ENCODE data around the gene ARFRP1.

Gene ARFRP1

DNA sequence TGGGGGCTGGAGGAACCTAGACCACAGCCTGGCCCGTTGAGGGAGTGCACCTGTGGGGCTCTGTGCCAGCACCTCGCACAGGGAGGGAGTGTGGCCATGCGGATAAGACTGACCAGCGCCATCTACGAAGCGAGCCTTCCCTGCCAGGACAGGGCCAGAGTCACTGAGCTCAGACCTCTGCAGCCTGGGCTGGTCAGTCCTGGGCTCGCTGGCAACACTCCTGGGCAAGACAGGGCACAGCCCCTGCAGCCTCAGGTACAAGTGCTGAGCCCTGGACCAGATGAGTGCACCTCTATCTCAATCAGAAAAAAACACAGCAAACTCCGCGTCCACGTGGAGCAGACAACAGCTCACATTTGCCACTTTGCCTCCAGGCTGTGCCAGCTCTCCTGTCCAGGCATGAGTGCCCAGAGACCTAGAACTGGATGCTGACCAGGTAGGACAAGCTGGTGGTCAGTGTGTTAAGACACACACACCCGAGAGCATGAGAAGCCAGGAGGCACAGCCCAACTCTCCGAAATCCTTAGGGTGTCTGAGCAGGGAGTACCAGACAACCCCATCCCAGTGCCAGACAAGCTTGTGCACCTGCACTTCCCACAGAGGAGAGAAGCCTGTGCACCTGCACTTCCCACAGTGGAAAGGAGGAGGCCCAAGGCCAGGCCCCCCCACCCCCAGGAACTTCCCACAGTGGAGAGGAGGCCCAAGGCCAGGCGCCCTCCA is 4.9 kb downstream of the ARFRP1 start:
- no peak for DNase-seq (ENCODE audit: low read depth in 2 of 2, low spot score in 1 of 2)

DNA sequence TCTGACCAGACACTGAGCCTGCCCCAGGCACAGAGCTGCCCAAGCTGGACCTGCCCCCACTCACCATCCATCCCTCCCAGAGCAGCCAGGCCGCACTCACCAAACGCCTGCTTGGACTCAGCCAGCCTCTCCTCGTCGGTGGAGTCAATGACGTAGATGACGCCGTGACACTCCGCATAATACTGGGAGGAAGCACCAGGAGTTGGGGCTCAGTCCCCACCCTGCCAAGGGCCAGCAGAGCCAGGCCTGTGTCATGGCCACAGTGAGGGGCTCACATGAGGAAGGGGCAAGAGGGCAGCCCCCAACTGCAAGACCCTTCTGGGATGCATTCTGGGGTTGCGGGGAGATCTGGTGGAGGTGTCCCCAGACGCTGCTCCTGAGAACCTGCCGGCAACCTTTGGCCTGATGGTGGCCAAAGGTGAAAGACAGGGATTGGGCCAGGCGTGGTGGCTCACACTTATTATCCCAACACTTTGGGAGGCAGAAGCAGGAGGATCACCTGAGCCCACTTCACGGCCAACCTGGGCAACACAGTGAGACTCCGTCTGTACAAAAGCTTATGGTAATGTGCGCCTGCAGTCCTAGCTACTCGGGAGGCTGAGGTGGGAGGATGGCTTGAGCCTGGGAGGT is 5.6 kb downstream of the ARFRP1 start:
- no peak for DNase-seq (ENCODE audit: low read depth in 2 of 2, low spot score in 1 of 2)

DNA sequence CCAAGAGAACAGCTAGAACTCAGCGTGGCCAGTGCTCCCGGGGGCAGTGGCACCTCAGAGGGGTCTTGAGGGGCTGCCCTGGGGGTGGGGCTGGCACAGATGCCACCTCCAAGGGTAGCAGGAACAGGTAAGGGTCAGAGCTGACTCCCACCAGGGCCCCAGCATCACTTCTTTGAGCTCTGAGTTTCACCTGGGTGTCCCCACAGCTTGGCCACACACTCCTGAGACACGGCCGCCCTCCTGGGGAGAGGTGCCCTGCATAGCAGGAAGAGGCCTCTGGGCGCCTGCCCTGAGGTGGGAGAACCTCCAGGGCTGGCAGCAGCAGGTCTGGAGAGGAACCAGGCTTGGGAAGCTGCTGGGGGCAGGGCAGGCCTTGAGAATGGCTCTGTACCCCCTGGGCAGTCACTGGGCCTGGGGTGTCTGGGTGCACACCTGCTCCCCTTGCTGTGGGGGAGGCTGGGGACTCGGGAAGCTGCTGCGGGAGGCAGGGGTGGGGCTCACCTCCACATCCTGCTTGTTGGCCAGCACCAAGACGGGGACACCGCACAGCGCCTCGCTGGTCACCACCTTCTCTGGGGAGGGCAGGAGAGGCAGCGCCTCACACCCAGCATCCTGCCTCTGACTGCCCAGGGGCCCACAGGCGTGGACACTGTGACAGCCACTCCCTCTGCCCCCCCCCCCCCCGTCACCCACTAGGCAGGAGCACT is 6.3 kb downstream of the ARFRP1 start:
- no peak for DNase-seq (ENCODE audit: low read depth in 2 of 2, low spot score in 1 of 2)

DNA sequence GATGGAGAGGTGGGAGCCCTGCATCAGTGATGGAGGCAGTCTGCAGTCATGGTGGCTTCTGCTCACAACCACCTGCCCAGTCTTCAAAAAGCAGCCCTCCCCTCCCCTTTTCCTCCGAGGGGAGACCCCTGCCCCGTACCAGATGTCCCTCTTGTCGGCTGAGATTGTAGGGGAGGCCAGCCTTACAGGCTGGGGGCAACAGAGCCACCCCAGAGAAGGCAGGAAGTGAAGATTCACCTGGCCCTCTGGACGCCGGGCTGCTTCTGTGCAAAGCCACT is 6.8 kb downstream of the ARFRP1 start:
- no peak for DNase-seq (ENCODE audit: low read depth in 2 of 2, low spot score in 1 of 2)

DNA sequence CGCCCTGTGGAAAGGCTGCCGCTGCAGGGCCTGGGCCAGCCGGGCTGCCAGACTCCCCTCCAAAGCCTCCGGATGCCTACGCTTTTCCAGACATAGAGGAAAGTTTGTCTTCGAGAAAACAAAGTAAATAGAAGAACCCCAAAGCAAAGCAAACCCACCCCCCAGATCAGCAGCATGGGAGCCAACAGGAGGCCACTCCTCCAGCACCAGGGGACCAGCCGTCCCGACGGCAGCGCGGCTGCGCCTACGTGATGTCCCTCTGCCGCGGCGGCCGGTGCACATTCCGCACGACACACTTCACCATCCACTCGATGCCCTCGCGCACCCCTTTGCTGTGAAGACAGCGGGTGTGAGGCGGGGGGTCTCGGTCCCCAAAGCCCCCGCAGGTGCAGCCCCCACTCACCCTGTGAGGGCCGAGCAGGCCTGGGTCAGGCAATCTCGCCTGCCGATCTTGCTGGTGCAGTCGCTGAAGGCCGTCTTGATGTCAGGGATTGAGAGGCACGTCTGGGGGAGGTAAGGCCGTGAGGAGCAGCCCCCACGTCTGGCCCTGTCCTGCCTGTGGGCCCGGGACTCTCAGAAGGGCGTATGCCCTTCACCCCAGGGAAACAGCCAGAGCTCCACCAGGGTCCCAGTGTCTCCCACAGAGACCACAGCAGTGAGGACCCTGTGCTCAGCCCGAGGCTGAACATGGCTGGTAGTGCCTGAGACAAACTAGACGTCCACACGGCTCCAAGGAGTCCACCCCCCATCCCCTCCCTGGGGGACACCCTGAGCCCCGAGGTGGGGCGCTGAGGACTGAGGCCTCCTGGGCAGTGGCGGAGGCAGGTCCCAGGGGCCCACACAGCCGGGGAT is 7.4 kb downstream of the ARFRP1 start:
- DNase-seq (ENCODE audit: low read depth in 2 of 2, low spot score in 1 of 2), result no peak

DNA sequence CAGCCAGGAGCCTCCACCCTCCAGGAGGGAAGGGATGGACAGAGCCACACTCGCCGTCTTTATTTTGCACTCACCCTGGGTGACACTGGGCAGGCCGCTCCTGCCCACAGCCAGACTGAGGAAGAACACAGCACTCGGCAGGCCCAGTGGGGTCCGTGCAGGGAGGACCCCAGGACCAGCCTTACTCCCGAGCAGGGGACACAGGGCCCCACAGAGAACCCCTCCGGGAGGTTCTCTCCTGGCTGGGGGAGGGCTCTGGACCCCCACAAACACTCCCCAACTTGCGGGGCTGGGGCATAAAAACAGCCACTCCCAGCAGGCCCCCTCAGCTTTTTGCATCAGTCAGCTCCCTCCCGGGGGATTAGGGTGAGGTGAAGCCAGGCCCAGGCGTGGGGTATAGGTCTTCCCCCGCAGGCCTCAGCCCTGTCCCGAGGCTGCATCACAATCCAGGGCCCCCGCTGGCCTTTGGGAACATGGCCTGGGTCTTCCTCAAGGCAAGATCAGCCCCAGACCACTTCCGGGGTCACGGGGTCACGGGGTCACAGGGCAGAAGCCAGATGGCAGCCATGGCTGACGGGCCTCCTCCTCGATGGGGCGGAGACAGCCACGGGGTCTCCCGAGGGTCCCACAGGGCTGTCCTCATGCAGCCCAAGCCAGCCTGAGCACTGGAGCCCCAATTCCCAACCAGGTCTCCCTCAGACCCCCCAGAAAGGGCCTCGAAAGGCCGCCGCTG is 8.1 kb downstream of the ARFRP1 start:
- DNase-seq (ENCODE audit: low read depth in 2 of 2, low spot score in 1 of 2), result no peak

DNA sequence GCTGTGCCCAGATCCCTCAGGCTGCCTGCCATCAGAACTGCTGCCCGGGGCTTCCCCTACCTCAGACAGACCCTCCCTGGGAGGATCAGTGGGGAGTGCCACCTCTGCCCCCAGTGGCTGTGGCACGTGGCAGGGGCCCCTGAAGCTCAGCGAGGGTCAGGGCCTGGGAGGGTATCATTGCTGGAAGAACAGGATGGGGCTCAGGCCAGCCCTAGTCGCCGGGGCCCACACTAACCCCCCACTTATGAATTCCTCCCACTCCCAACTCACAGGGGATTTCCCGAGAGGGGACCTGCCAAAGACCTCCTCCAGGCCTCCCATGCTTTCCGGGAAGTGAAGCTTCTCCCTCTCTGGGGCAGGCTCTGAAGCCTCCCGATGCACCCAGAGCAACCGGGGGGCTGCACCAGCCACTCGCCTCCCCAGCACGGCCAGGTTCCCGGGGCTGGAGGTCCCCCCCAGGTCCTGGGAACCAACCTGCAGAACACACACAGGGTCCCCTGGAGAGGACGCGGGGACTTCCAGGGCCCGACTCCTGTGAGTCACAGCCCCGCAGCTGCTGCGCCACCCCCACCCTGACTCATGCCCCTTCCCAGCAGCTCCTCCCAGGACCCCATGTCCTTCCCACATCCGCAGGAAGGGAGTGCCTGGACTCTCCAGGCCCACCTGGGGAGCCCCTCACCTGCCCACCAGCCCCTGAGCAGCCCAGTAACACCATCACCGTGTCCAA is 8.9 kb downstream of the ARFRP1 start:
- no peak for DNase-seq (ENCODE audit: low read depth in 2 of 2, low spot score in 1 of 2)

DNA sequence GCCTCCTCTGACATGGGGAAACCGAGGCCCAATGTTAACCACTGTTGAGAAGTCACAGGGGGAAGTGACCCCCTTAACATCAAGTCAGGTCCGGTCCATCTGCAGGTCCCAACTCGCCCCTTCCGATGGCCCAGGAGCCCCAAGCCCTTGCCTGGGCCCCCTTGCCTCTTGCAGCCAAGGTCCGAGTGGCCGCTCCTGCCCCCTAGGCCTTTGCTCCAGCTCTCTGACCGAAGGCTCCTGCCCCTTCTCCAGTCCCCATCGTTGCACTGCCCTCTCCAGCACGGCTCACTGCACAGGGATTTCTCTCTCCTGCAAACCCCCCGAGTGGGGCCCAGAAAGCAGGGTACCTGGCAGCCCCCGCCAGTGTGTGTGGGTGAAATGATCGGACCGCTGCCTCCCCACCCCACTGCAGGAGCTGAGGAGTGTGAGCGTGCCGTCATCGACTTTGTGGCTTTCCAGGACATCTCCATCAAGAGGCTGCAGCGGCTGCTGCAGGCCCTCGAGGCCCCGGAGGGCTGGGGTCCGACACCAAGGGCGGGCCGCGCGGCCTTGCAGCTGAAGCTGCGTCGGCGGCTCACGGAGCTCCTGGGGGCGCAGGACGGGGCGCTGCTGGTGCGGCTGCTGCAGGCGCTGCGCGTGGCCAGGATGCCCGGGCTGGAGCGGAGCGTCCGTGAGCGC is 9.8 kb downstream of the ARFRP1 start:
- no peak for DNase-seq (ENCODE audit: low read depth in 2 of 2, low spot score in 1 of 2)

DNA sequence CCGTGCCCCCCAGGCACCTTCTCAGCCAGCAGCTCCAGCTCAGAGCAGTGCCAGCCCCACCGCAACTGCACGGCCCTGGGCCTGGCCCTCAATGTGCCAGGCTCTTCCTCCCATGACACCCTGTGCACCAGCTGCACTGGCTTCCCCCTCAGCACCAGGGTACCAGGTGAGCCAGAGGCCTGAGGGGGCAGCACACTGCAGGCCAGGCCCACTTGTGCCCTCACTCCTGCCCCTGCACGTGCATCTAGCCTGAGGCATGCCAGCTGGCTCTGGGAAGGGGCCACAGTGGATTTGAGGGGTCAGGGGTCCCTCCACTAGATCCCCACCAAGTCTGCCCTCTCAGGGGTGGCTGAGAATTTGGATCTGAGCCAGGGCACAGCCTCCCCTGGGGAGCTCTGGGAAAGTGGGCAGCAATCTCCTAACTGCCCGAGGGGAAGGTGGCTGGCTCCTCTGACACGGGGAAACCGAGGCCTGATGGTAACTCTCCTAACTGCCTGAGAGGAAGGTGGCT is 10.4 kb downstream of the ARFRP1 start:
- DNase-seq (ENCODE audit: low read depth in 2 of 2, low spot score in 1 of 2), result no peak

DNA sequence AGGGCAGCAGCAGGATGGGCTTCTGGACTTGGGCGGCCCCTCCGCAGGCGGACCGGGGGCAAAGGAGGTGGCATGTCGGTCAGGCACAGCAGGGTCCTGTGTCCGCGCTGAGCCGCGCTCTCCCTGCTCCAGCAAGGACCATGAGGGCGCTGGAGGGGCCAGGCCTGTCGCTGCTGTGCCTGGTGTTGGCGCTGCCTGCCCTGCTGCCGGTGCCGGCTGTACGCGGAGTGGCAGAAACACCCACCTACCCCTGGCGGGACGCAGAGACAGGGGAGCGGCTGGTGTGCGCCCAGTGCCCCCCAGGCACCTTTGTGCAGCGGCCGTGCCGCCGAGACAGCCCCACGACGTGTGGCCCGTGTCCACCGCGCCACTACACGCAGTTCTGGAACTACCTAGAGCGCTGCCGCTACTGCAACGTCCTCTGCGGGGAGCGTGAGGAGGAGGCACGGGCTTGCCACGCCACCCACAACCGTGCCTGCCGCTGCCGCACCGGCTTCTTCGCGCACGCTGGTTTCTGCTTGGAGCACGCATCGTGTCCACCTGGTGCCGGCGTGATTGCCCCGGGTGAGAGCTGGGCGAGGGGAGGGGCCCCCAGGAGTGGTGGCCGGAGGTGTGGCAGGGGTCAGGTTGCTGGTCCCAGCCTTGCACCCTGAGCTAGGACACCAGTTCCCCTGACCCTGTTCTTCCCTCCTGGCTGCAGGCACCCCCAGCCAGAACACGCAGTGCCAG is 11.0 kb downstream of the ARFRP1 start, which contains the start of gene TNFRSF6B:
TSS of gene TNFRSF6B (plus strand) at position 25 of the 729 bp plus-strand sequence. CDS start at position 141, 116 bp downstream.
- DNase-seq (ENCODE audit: low read depth in 2 of 2, low spot score in 1 of 2), result no peak

DNA sequence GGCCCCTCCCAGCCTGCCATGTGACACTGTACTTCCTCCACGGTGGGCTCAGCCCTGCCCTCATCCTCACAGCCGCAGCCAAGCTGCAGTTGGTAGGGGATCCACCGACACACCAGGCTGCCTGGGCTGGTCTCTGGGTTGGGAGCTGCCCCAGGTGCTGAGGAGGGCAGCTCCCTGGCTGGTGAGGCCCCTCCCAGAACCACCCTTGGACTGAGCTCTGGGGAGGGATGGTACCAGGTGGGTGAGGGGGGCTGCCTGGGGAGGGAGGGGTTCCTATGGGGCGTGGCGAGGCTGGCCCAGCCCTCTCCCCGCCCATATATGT is 11.5 kb downstream of the ARFRP1 start:
- no peak for DNase-seq (ENCODE audit: low read depth in 2 of 2, low spot score in 1 of 2)

DNA sequence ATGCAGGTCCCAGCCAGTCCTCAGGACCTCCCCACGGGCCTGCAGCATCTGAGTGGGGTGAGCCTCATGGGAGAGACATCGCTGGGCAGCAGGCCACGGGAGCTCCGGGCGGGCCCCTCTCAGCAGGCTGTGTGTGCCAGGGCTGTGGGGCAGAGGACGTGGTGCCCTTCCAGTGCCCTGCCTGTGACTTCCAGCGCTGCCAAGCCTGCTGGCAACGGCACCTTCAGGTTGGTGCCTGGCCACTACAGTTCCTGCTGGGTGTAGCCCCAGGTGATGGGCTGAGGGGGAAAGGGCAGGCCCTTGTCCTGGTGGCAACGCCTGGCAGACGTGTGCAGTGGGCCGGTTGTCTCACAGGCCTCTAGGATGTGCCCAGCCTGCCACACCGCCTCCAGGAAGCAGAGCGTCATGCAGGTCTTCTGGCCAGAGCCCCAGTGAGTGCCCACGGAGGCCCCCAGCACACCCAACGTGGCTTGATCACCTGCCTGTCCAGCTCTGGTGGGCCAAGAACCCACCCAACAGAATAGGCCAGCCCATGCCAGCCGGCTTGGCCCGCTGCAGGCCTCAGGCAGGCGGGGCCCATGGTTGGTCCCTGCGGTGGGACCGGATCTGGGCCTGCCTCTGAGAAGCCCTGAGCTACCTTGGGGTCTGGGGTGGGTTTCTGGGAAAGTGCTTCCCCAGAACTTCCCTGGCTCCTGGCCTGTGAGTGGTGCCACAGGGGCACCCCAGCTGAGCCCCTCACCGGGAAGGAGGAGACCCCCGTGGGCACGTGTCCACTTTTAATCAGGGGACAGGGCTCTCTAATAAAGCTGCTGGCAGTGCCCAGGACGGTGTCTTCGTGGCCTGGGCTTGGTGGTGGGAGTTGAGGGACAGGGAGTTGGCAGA is 12.1 kb downstream of the ARFRP1 start:
- no peak for DNase-seq (ENCODE audit: low read depth in 2 of 2, low spot score in 1 of 2)

DNA sequence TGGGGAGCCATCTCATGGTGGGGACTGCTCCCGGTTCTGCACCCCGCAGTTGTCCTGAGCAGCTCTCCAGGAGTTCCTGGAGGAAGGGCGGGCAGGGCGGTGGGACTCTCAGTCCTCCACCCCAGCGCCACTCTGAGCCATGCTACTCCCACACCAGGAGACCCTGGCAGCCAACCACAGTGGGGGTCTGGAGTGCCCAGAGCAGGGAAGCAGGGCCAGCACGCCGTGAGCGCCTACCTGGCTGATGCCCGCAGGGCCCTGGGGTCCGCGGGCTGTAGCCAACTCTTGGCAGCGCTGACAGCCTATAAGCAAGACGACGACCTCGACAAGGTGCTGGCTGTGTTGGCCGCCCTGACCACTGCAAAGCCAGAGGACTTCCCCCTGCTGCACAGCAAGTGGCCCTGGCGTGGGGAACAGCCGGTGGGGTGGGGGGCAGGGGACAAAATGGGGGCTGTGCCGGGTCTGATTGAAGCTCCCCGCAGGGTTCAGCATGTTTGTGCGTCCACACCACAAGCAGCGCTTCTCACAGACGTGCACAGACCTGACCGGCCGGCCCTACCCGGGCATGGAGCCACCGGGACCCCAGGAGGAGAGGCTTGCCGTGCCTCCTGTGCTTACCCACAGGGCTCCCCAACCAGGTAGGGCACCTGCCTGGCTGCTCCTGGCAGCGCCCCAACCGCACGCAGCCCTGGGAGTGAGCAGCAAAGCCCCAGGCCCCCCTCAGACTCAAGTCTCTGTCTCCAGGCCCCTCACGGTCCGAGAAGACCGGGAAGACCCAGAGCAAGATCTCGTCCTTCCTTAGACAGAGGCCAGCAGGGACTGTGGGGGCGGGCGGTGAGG is 13.0 kb downstream of the ARFRP1 start:
- DNase-seq (ENCODE audit: low read depth in 2 of 2, low spot score in 1 of 2), result no peak

DNA sequence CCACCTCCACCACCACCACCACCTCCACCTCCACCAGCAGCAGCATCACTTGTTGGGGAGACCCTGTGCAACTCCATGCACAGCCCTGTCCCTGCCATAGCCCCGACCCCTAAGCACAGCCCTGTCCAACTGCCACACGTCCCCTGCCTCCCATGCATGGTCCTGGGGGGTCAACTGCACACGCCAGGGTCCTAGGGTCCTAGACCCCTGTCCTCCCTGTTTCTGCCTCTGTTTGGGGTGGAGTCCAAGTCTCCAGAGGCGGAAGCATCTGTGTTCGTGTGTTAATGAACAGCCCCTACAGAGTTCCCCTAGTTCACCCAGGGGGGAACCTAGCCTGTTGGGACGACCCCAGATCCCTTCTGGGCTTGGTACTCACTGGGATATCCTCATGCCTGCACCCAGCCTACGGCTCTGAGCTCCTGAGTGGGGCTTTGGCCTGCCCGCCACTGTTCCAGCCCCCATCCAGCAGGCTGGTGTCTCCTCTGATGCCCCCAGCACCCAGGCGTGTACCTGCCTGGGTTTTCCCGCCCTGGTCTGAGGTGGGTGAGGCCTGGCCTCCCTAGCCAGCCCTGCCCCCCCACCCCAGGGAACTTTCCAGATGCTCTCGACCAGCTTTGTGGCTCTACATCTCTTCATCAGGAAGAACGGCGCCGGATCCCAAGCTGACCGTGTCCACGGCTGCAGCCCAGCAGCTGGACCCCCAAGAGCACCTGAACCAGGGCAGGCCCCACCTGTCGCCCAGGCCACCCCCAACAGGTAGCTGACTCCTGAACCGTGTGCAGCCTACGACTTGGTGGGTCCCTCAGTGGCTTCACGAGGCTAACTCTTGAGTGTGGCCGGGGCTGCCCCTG is 13.8 kb downstream of the ARFRP1 start:
- no peak for DNase-seq (ENCODE audit: low read depth in 2 of 2, low spot score in 1 of 2)

DNA sequence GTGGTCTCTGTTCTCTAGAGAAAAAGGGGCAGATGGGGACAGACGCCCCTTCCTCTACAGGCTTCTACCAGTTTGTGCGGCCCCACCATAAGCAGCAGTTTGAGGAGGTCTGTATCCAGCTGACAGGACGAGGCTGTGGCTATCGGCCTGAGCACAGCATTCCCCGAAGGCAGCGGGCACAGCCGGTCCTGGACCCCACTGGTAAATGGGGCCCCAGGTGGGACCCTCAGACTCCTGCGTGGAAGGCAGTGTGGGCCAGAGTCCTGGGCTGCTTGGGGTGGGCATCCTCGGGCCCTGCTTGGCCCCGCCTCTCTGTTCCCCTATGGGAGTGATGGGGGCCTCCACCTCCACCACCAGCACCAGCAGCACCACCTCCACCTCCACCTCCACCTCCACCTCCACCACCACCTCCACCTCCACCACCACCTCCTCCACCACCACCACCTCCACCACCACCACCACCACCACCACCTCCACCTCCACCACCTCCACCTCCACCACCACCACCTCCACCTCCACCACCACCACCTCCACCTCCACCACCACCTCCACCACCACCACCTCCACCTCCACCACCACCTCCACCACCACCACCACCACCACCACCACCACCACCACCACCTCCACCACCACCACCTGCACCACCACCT is 14.6 kb downstream of the ARFRP1 start:
- DNase-seq (ENCODE audit: low read depth in 2 of 2, low spot score in 1 of 2), result no peak

Measured in stimulated activated CD8-positive, alpha-beta memory T cell treated with anti-CD3 and anti-CD28 coated beads, Interleukin-4, amount 100 ng/mL, for 1 hour (primary cell).